Renal cortex interstitium (tissue), 15 donors: Measurements from ENCODE around the gene OR12D1. TPM values are rescaled to one million over a fixed set of nuclear protein-coding genes. Genes with fewer than 3 reads are reported as not detected.
"Not testable (repeated sequence)": the region's sequence is repeated elsewhere in the genome, so short reads cannot be mapped to it uniquely, and the experiment has no call there.

Experiments
- DNase-seq, 11 donors: peaks; one replicate each; pipeline ENCODE4 v3.0.0-alpha.2; 2013; ENCODE audit warnings: low read depth in 9 of 11, low spot score in 4 of 11; ENCODE audit errors: extremely low read depth in 1 of 11
- long read RNA-seq, 16 experiments: transcript quantifications; one replicate each; lab custom pipeline, GENCODE V29; 2026
- polyA plus RNA-seq, 3 donors: library from polyadenylated mRNA; unstranded; fragments of 120-200 nt; gene quantifications; one replicate each; pipeline ENCODE4 v1.2.1, GENCODE V29; 2013; ENCODE audit not compliant: insufficient read length in 3 of 3

OR12D1 gene
- polyA plus RNA-seq: not detected
- long read RNA-seq, donor 1: 0 reads
- long read RNA-seq, donor 2: 0 reads
- long read RNA-seq, donor 3: 0 reads
- long read RNA-seq, donor 4: 0 reads
- long read RNA-seq, donor 5: 0 reads
- long read RNA-seq, donor 6: 0 reads
- long read RNA-seq, donor 7: 0 reads
- long read RNA-seq, donor 8: 0 reads
- long read RNA-seq, donor 9: 0 reads
- long read RNA-seq, donor 10: 0 reads
- long read RNA-seq, donor 11: 0 reads
- long read RNA-seq, donor 12: 0 reads
- long read RNA-seq, donor 13: 0 reads
- long read RNA-seq, donor 14: 0 reads
- long read RNA-seq, donor 15: 0 reads
- long read RNA-seq, donor 16: 0 reads

GRCh38 chr6:29414588-29414987 is at the start of gene OR12D1:
Gene OR12D1, plus strand, starts transcription at chr6:29414928.
- peak in 1 of 11 donors; percentile 0 for DNase-seq

- DNase-seq: no peak
Observed at GRCh38 chr6:29368765-29369164, 46.0 kb upstream of the OR12D1 start, which contains the start of gene OR5V1. Gene OR5V1, minus strand, starts transcription at chr6:29368865. Its CDS starts 12,670 bp downstream, at chr6:29356195.

DNA sequence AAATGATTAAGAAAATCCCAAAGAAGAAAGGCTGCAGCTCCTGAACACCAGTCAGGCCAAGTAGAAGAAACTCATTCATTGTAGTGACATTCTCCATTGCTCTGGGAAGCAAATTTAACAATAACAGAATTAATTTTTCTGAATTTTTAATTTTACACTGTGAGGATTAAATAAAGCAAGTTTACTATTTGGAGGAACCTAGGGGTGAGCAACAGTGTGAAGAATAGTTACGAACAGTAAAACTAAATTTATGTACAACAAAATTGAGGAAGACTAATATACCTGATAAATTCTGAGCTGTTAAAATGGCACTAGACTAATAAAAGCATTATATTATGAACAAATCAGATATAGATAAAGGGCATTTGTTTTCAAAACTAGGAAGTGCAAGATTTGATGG is 39.5 kb upstream of the OR12D1 start, which contains the start of gene OR12D3:
Gene OR12D3, minus strand, starts transcription at position 101 of the 400 bp plus-strand sequence. Its CDS starts 4 bp downstream, at position 97.
- DNase-seq: no peak

DNA sequence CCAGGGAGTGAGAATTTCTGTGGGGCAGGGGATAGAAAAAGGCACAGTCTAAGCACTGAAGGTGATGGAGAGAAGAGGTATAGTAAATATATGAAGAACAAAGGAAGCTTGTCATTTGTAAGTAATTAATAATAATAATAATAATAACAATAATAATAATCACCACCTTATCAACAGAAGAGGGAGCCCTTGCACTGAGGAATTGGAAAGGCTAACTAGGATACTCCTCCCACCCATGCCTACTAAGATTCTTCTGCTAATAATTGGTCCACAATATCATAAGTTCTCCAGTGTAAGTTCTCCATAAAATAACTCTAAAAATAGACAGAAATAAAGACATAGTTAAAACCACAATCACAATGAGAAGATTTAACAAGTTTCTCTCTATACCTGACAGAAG is 38.7 kb upstream of the OR12D1 start:
- DNase-seq: no peak

GRCh38 chr6:29388533-29388932 is 26.2 kb upstream of the OR12D1 start:
- no peak for DNase-seq

- no peak for DNase-seq
Observed at GRCh38 chr6:29395331-29395730, 19.4 kb upstream of the OR12D1 start, which contains the start of gene OR12D2. Gene OR12D2, plus strand, starts transcription at chr6:29395631. Its CDS starts 1,069 bp downstream, at chr6:29396700.

DNA sequence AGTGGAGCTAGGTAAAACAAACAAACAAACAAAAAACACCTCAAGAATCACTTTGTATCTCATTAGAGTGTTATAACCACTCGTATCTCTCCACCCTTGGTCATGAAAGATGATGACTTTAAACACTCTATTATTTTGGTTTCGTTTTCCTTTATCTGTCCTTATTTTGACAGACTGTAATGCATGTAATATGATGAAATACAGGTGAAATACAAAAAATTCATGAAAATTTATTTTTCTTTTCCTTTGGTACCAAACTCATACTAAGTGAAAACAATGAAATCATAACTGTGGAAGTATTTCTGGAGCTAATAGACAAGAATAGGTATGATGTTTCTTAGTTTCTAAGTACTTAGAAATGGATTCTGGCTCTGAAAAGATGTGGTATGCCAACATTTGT is 15.2 kb upstream of the OR12D1 start:
- DNase-seq: no peak

GRCh38 chr6:29403801-29404200 is 10.9 kb upstream of the OR12D1 start:
- DNase-seq: no peak

GRCh38 chr6:29419516-29419915 is 4.8 kb downstream of the OR12D1 start:
- DNase-seq: no peak

DNA sequence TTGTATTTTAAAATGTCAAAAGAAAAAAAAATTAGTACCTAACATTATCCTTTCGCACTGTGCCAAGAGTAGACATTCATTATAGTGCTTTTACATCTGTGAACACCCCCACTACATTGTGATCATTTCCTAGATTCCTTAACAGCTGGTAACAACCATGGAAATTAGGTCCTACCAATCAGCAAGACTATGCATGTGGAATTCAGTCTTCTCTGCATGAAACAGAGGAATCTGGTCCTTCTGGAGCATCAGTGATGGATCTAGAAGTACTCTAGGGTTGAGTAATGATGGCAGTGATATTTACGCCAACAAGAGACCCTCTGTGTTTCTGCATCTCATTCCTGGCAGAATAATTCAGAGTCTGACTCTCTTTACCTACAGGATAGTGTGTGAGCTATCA is 9.4 kb downstream of the OR12D1 start:
- no peak for DNase-seq

DNA sequence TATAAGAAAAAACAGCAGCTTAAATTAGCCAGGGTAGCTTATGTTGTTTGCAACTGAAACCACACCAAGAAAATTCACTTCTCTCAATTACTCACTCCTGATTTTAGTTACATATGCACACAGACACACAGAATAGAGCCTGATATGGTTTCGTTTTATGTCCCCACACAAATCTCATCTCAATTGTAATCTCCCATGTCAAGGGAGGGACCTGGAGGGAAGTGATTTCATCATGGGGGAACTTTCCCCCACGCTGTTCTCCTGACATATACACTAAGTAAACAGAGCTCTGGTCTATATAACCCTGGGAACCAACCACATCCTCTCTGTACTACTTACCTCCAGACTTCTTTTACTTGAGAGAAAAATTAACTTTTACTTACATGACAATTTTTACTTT is 9.8 kb downstream of the OR12D1 start:
- DNase-seq: no peak

- DNase-seq: no peak
Observed at GRCh38 chr6:29425075-29425474, 10.3 kb downstream of the OR12D1 start.

GRCh38 chr6:29426654-29427053 is 11.9 kb downstream of the OR12D1 start:
- no peak for DNase-seq

- DNase-seq: not testable (repeated sequence)
Observed at GRCh38 chr6:29436730-29437129, 22.0 kb downstream of the OR12D1 start.

GRCh38 chr6:29439006-29439405 is 24.3 kb downstream of the OR12D1 start, which contains the start of gene OR10C1:
Gene OR10C1, plus strand, starts transcription at chr6:29439306. Its CDS starts 710 bp downstream, at chr6:29440016.
- DNase-seq: no peak

DNA sequence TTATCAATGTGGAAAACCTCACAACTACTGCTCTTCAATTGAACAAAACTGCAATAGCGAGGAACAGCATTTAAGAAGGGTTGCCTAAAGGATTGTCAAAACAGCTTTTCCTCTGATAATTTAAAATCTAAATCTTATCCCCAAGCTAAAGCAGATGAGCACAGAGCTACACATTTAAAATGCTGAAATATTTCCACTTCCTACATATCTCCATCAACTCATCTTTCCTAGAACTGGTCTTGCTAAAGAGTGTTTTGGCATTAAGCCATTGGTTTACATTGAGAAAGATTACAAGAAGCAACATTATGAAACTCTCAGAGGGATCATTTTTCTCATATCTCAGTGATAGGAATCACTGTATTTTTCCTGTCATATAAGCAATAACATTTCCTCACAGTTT is 28.0 kb downstream of the OR12D1 start:
- DNase-seq: no peak

DNA sequence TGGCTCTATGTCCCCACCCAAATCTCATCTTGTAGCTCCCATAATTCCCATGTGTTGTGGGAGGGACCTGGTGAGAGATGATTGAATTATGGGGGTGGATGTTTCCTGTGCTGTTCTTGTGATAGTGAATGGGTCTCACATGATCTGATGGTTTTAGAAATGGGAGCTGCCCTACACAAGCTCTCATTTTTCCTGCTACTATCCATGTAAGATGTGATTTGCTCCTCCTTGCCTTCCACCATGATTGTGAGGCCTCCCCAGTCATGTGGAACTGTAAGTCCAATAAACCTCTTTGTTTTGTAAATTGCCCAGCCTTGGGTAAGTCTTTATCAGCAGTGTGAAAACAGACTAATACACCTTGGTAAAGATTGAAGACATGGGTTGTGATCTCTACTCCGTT is 29.3 kb downstream of the OR12D1 start:
- not testable (repeated sequence) for DNase-seq

- DNase-seq: no peak
Observed at GRCh38 chr6:29447670-29448069, 32.9 kb downstream of the OR12D1 start.

DNA sequence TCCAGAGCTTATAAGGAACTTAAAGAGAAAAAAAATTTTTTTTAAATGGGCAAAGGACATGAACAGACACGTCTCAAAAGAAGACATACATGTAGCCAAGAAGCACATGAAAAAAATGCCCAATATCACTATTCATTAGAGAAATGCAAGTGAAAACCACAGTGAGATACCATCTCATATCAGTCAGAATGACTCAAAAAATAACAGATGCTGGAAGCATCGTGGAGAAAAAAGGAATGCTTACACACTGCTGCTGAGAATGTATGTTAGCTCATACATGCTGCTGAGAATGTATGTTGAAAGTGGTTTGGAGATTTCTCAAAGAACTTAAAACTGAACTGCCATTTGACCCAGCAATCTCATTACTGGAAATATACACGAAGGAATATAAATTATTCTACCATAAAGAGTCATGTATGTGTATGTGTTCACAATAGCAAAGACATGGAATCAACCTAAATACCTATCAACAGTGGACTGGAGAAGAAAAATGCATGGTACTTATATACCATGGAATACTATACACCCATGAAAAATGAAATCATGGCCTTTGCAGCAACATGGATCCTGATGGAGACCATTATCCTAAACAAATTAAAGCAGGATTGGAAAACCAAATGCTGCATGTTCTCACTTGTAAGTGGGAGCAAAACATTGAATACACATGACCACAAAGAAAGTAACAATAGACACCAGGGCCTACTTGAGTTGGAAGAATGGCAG is 36.9 kb downstream of the OR12D1 start:
- no peak for DNase-seq

DNA sequence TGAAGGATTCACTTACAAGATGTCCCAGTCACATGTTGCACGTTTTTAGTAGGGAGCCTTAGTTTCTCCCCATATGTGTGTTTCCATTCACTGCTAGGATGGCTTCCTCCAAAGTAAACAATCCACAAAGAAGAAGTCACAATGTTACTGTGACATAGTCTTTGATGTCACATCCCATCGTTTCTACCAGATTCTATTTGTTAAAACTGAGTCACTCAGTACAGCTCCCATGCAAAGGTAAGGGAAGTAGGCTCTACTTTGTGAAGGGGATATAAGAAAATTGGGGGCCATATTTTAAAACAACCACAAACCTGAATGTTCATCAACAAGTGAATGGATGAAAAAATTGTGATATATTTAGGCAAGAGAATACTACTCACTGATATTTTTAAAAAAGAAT is 42.2 kb downstream of the OR12D1 start, which contains the start of the genes OR11A1 and OR2H1:
Gene OR11A1, minus strand, starts transcription at position 101 of the 400 bp plus-strand sequence. CDS start 29,430 bp downstream, outside the sequence.
Gene OR2H1, plus strand, starts transcription at position 185 of the 400 bp plus-strand sequence. CDS start 4,615 bp downstream, outside the sequence.
- no peak for DNase-seq
